Myocyte (in vitro differentiated cells): ENCODE results near the gene MMD. TPM values are rescaled to one million over a fixed set of nuclear protein-coding genes. Genes with fewer than 3 reads are reported as not detected.
A peak's percentile ranks its signal among the peaks of the same experiment; 100 is the strongest.
"Not testable (repeated sequence)": the region's sequence is repeated elsewhere in the genome, so short reads cannot be mapped to it uniquely, and the experiment has no call there.

Experiments used
- DNase-seq: peaks from one replicate; pipeline ENCODE4 v3.0.0-alpha.2; 2012; ENCODE audit warnings: low read depth
- polyA plus RNA-seq: library from polyadenylated mRNA; unstranded; fragments of >200 nt; gene quantifications from one replicate; pipeline ENCODE4 v1.2.1, GENCODE V29; 2012; ENCODE audit warnings: missing spikeins
- total RNA-seq: library from RNA; depleted of rRNA; stranded (reverse); fragments of >200 nt; gene quantifications from 2 replicates; pipeline ENCODE4 v1.2.3, GENCODE V29; 2014

The MMD gene, protein sequence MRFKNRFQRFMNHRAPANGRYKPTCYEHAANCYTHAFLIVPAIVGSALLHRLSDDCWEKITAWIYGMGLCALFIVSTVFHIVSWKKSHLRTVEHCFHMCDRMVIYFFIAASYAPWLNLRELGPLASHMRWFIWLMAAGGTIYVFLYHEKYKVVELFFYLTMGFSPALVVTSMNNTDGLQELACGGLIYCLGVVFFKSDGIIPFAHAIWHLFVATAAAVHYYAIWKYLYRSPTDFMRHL
- 5.3 and 5.8 TPM in 2 replicates for total RNA-seq
- polyA plus RNA-seq: 1.8 TPM

DNA sequence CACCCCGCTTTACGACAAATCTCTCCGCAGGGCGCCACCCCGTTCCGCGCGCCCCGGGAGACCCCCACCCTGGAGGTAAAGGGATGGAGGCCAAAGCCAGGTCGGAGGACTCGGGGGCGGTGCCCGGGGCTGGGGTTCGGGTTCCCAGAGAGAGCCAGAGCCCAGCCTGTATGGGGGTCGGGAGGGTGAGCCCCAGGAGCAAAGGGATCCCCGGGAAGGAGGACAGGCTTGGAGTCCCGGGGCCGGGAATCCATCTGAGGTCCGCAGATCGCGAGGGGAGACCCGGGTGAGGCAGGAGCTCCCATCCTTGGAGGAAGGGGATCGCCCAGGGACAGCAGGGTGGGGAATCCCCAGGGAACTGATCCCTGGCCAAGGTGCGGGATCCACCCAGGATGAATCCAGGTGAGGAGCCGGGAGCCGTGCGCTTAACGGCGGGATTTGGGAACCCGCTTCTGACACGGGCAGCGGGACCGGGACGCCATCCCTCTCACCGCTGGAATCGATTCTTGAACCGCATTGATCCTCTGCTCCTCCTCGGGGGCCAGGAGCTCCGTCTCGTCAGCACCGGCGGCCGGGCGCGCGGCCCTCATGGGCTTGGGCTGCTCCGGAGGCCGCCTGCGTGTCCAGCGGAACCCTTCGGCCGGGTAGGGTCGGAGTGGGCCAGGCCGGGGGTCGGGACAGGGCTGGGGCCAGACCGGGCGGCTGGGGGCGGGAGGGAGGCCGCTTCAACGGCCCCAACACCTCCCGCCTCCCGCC is at the start of gene MMD:
TSS of gene MMD (minus strand) at position 657 of the 756 bp plus-strand sequence. CDS start at position 517, 140 bp downstream.
- peak; percentile 11 for DNase-seq

DNA sequence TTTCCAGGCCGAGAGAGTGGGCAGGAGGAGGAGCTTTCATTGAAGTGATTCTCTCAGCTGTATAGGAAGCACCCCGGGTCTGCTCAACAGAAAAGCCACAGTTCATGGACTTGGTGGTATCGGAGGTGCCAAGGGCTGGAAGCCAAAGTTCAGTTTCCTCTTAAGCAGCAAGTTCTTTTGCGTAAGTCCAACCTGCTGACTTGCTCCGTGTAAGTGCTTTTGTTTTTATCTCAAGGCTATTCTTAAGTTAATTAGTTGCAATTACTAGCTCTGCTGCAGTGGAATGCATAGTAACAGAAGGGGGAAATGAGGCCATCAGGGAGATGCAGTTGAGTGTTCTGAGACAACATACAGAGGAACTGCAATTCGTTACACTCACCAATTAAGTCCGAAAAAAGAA is 45.0 kb upstream of the MMD start:
- no peak for DNase-seq

DNA sequence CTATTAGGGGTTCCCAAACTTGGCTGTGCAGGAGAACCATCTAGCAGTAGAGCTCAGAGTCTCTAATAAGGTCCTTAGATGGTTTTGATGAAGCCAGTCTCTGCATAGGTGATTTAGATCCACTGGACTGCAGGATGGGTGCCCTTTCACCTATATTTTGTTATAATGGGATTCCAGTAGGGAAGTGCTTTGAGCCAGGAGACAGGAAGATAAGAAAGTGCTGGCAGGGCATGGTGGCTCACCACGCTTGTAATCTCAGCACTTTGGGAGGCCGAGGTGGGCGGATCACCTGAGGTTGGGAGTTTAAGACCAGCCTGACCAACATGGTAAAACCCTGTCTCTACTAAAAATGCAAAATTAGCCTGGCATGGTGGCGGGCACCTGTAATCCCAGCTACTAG is 44.1 kb upstream of the MMD start:
- not testable (repeated sequence) for DNase-seq

DNA sequence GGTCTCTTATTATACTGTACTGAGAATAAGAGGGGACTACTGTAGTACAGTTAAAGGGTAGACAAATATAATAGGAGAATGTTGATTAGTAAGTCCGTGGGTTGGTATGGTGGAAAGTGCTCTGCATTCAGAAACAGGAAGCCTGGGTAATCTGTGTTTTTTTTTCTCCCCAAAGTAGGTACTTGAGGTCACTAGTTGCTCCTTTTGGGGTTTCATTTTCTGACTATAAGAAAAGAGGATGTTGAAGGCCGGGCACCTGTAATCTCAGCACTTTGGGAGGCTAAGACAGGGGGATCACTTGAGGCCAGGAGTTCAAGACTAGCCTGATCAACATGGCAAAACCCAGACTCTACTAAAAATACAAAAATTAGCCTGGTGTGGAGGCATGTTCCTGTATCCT is 42.0 kb upstream of the MMD start:
- DNase-seq: no peak

DNA sequence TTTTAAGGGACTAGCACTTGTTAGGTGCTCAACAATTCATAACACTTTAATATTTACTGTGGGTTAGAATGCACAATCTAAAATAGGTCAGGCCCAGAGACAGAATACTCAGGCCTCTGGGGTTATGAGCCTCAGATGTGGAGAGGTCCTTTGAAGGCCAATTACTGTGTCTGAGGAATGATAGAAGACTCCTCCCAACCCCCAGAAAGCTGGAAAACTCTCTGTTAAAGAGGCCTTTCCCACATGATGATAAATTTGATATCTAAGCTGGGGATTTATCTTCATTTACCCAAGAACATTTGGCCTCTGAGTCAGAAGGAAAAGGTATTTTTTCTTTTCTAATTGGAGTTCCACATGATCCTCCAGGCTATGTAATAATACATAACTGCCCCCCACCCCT is 41.1 kb upstream of the MMD start:
- no peak for DNase-seq

DNA sequence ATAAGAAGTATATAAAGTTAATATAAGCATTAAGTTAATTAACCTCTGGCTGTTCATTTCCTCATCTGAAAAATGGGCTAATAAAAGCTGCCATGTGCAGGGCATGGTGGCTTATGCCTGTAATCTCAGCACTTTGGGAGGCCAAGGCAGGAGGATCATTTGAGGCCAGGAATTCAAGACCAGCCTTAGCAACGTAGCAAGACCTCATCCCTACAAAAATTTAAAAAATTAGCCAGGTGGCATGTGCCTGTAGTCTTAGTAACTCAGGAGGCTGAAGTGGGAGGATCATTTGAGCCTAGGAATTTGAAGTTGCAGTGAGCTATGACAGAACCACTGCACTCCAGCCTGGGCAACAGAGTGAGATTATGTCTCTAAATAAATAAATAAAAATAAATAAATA is 40.6 kb upstream of the MMD start:
- no peak for DNase-seq

DNA sequence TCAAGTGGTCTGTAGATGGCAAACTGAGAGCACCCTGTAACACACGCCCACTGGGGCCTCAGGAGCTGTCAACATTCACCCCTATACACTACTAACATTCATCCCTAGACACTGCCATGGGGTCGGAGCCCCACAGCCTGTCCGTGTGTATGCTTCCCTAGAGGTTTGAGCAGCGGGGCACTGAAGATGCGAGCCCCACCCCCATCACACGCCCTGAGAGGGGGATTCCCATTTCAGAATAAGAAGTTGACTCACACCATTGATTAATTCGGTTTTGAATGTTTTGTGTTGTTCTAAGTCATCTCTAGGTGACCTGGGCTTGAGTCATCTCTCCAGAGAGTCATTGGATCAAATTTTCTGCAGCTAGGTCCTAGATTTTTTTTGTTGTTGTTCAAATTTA is 37.3 kb upstream of the MMD start:
- no peak for DNase-seq

DNA sequence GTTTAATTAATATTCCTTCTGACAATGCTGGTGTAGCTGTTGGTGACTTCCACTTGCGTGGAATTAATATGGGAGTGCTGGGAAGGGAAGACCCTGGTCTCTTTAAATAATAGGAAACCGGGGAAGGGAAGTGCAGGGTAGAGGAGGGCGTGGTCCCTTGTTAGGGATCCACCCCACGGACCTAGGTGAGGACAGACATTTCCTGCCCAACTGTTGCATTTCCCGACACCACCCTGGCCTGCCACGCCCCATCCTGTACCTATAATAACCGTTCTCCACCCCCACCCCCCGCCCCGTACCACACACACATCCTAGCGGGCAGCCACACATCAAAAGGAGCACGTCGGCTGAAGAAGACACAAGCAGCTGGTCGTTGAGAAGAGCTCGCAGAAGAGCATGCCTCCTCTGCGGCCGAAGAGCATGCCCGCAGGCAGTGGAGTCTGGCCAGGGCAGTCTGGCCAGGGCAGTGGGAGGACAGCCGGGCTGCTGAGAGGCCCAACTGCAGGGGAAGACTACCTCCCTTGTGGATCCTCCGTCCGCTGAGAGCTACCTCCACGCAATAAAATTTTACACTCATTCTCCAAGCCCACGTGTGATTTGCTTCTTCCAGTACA is 36.8 kb upstream of the MMD start:
- DNase-seq: no peak

DNA sequence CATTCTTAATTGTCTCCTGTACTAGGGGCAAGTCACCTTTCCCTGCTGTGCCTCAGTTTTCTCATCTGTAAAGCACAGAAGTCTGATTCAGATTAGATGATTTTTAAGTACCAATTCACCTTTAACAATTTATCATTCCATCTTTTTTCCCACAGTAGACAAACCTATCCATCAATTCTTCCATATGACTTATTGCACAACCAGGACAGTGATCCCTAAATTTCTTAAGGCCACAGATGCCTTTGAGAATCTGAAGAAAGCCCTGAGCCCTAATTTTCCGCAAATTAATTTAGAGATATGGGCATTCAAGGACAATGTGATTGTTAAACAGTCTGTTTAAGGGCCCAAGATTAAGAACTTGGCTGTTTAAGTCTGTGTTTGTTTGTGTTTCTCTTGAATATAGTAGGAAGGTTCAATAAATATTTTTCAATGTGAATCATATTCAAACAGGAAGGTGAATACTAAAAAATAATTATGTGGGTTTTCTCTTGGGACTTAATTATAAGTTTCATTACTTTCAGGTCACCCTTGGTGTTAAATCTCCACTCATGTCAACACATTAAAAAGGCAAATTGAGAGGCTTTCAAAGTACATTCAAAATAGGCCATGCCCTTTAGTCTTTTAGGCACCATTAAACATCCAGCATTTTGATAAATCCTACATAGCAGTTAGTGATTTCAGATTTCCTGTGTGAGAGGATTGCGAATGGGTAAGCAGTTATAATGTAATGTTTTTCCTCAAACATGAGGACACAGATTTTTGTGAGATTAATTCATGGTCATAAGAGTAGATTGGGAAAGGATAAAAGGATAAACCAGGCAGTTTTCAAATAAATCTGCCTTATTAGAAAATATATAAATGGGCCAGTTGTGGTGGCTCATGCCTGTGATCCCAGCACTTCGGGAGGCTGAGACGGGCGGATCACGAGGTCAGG is 34.9 kb upstream of the MMD start:
- DNase-seq: no peak

DNA sequence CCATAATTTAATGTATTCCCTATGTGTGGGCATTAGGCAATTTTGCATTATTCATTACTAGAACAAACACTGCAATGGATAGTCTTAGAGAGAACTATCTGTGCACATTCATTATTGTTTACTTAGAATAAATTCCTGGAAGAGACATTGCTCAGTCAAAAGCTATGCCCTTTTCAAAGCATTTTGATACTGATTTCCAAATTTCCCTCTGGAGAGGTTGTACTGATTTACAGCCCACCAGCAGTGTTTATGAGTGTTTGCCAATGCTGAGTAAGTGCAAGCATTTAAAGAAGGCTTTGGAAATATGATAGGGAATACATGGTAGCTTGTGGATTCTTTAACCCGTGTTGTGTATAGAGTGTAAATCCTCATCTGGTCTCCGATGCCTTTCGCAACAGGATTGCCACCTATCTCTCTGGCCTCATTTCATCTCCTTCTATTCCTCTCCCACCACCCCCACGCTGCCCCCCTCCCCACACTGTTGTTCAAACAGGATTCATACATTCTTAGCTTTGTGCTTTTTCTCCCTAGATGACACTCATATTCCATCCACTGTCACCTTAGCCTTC is 33.4 kb upstream of the MMD start:
- DNase-seq: peak; percentile 20

DNA sequence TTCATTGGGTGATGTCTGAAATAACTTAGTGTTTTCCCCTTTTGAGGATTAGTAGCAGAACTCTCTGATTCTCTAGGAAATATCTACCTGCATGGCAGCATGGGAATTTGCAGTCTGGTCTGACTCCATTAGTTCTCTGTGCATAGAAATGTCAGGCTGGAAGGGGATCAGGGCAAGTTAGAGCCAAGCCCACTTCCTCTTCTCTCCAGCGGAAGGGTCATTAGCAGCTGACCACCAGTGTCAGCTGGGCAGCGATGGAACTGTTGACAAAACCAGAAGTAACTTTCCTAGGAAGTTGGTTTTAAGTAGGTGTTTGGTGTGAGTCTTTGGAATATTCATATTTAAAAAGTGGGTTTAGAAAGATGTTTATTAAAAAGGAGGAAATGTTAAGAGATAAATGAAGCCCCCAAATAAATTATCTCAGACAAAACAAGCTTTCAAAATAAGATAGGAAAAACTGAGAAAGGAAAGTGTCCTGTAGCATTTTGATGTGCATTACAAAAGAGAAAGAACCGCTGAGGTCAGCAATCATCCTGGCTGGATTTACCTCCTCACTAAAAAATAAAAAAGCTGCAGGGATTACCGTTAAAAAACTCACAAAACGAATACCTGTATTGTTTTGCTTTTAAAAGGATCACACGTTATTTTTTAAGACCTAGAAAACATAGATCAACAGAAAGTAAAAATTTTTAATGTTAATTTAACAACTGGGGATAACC is 32.4 kb upstream of the MMD start:
- no peak for DNase-seq

DNA sequence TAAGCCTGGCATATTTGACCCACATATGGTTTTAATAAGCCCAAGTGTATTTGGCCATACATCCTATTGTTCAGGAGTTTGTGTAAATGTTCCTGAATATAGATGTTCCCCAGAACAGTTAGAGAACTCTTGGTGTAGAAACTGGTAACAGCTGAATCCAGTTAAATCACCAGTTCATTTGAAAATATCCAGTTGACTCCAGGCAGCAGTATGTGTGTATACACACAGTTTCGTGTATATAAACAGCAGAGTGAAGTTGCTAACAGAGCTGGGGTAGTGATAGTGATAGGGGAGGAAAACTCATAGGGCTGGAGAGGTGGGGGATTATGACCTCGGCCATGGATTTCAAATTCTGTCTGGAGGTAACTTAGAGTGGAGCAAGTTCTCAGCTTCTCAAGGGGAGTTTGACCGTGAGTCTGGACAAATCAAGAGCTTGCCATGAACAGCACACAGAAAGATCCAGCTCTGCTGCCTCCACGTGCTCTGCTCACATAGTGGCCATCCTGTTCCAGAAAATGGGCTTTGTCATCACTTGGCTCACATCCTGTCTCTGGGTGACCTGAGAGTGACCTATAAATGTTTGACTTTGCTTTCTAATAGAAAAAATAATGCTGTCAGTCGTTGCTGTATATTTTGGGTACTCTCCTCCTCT is 30.6 kb upstream of the MMD start:
- peak; percentile 39 for DNase-seq

DNA sequence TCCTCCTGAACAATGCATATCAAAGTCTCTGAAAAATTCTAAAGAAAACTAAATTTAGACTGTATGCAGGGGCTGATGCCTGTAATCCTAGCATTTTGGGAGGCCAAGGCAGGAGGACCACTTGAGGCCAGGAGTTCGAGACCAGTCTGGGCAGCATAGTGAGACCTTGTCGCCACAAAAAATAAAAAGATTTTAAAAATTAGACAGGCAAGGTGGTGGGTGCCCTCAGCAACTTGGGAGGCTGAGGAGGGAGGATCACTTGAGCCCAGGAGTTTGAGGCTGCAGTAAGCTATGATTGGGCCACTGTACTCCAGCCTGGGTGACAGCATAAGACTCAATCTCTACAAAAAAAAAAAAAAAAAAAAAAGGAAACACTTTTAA is 30.1 kb upstream of the MMD start:
- no peak for DNase-seq

DNA sequence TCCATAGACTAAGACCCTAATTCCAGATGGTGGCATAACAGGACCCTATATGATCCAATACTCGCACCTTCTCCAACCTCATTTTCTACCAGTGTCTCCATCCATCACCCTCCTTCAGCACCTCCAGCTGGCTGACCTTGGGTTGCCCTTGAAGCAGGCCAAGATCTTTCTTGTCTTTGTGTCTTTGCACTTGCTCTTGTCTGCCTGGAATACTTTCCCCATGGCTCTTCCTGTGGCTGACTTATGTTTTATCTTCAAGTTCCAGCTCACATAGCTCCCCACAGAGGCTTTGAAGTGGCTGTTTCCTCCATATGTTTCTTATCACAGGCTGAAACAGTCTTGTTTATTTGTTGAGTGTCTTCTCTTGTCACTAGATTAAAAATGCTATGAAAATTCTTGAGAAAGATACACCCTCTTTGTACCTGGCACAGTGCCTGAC is 29.6 kb upstream of the MMD start:
- DNase-seq: no peak

DNA sequence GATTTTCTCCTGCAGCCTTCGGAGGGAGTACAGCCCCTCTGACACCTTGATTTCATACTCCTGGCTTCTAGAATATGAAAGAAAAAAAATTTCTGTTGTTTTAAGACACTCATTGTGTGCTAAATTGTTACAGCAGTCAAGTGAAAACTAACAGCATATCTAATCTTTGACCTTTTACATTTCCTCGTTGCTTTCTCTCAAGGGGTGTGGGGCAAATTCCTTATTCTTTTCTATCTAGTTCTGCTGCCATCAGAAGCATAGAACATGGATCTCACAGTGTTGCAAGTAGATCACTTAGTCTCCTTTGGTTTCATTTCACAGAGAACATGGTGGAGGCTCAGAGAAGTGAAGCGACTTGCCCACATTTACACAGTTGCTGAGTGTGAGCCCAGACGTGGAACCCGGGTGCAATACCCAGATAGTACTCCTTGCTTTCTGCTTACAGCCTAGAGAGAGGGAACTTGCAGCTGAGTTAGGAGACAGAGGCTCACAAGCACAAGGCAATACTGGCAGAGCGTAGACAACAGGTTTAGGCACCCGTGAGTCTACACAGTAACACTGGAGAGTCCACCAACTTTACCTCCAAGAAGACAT is 28.7 kb upstream of the MMD start:
- no peak for DNase-seq

DNA sequence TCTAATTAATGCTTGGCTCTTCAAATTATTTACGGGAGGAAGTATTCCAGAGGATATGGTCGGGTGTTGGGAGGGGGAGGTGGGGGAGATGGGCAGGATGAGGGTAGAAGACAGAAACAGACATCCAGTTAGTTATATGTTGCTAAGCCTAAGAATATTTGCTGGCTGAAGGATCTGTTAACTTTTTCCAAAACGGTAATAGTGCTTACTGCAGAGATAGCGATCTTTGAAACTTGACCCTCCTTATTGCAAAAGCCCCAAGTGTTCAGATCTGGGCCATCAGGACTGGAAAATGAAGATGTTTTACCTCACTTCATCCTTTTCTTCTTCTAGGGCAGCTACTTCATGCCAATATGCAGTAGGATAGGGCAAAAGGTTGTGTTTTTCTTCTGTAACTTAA is 27.0 kb upstream of the MMD start:
- DNase-seq: no peak

DNA sequence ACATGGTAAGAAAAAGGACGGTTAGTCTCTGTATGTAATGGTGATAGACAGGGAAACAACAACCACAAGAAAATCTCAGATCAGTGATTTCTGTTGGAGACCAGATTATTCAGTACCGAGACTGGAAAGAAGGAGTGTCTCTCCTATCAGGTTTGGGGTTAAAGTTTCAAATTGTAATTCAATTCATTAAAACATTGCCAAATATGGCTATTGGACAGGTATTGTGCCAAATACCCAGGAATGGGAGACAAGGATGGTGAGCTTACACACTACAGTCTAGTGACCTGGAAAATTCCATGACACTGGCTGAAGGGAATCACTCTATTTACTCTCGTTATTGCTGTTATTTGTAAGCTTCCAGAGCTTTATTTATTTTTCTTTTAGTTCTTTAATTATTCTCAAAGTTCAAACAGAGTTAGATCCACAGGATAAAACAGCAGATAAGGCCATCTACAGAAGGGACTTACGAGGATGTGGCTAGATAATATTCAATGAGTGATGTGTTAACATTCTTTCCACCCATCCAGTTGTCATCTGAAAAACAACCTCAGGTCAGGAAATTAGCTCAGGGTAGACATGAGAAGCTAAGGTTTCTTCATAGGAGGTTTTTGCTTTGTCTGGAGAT is 25.1 kb upstream of the MMD start:
- no peak for DNase-seq

DNA sequence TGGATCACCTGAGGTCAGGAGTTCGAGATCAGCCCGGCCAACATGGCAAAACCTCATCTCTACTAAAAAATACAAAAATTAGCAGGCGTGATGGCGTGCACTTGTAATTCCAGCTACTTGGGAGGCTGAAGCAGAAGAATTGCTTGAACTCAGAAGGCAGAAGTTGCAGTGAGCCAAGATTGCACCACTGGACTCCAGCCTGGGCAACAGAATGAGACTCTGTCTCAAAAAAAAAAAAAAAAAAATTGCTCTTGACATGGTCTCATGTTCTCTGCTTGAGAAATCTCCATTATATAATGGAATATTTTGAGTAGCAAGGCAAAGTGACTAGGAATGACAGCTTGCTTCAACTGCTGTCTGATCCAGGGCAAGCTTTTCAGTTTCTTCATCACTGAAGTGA is 24.4 kb upstream of the MMD start:
- DNase-seq: not testable (repeated sequence)
